ENCODE measurements around the gene NAP1L4.

DNA sequence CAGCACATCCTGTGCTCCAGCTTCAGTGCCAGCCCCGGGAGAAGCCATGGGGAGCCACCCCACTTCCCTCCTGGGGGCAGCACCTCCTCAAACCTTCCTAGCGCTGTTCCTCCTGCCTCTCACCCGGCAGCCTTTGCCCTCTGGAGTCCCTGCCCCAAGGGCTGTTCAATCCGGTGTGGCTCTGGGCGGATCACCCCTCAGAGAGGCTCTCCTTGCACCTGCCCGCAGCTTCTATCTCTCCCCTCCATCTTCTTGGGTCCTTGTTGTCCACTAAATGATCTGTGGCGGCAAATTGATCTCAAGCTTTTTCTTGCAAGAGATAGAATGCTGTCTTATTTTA is 88.5 kb downstream of the NAP1L4 start:
- TF ChIP-seq GATA3 (IDR thresholded peaks at IDR 0.05; ENCODE audit: low read depth, low read length): no peak
- TF ChIP-seq GATA2 (IDR thresholded peaks at IDR 0.05; ENCODE audit: low read depth, low read length): no peak
